Measurements from ENCODE around the gene SLC6A6. TPM values are rescaled to one million over a fixed set of nuclear protein-coding genes. Genes with fewer than 3 reads are reported as not detected.

The SLC6A6 gene
- polyA plus RNA-seq, 1 donor (not counting 4 experiments of a cell fraction or from before 2014, with no cell fraction given), result 8.3 TPM

- Histone ChIP-seq H2AFZ (ENCODE audit: control insufficient read depth, low read length) (no peak overlapping the region), H3K9me1 (ENCODE audit: control insufficient read depth, extremely low read depth, insufficient read depth, low read length) (no peaks in the 10 kb centered on the region), H3K9ac (ENCODE audit: control insufficient read depth, extremely low read depth, insufficient read depth, low read length) (no peak overlapping the region), H3K9me3 (ENCODE audit: control insufficient read depth, low read depth, low read length) (no peaks in the 10 kb centered on the region), H3K27me3 (ENCODE audit: control insufficient read depth, extremely low read depth, insufficient read depth, low read length) (no peaks in the 10 kb centered on the region), H3K79me2 (ENCODE audit: control insufficient read depth, insufficient read depth, low read length) (peaks cover 5% of the 10 kb centered on the region), H4K20me1 (ENCODE audit: control insufficient read depth, extremely low read depth, insufficient read depth, low read length) (no peaks in the 10 kb centered on the region), H3K4me2 (ENCODE audit: control insufficient read depth, extremely low read depth, insufficient read depth, low read depth, low read length) (no peak overlapping the region), H3K36me3 (ENCODE audit: control insufficient read depth in 2 of 2, extremely low read depth in 1 of 2, insufficient read depth in 2 of 2, low read length in 2 of 2) (no peaks in the 10 kb centered on the region), H3K4me3 (ENCODE audit: control insufficient read depth in 2 of 3, extremely low read depth in 1 of 3, insufficient read depth in 2 of 3, low read depth in 1 of 3, low read length in 3 of 3) (no peak overlapping the region), H3K4me1 (ENCODE audit: control insufficient read depth, extremely low read depth, insufficient read depth, low read length) (peaks cover 5% of the 10 kb centered on the region), H3K27ac (ENCODE audit: control insufficient read depth, insufficient read depth, low read length) (no peak overlapping the region)
- FAIRE-seq (no peak), DNase-seq (ENCODE audit: low read depth, low spot score) (no peak)
- dilution Hi-C loops (cut with MboI; ENCODE audit: extremely low pct_ligation_motif_present, low sequenced_read_pairs), result no loop called here
- TF ChIP-seq EZH2 (IDR thresholded peaks at IDR 0.05; ENCODE audit: low read length), result no peak
- no peak for TF ChIP-seq CTCF (optimal IDR thresholded peaks at IDR 0.05 in 1 of 3, IDR thresholded peaks at IDR 0.05 in 1 of 3, conservative IDR thresholded peaks at IDR 0.05 in 1 of 3; ENCODE audit: extremely low read depth in 1 of 3, insufficient read depth in 2 of 3, low read length in 3 of 3)
These were observed 37.7 kb downstream of the SLC6A6 start for GRCh38 chr3:14440168-14440518.

- Histone ChIP-seq H2AFZ (ENCODE audit: control insufficient read depth, low read length) (no peak overlapping the region), H3K4me2 (ENCODE audit: control insufficient read depth, extremely low read depth, insufficient read depth, low read depth, low read length) (no peak overlapping the region), H3K36me3 (ENCODE audit: control insufficient read depth in 2 of 2, extremely low read depth in 1 of 2, insufficient read depth in 2 of 2, low read length in 2 of 2) (no peaks in the 10 kb centered on the region), H3K4me1 (ENCODE audit: control insufficient read depth, extremely low read depth, insufficient read depth, low read length) (peaks cover 5% of the 10 kb centered on the region), H3K27me3 (ENCODE audit: control insufficient read depth, extremely low read depth, insufficient read depth, low read length) (no peaks in the 10 kb centered on the region), H3K9me1 (ENCODE audit: control insufficient read depth, extremely low read depth, insufficient read depth, low read length) (no peaks in the 10 kb centered on the region), H3K27ac (ENCODE audit: control insufficient read depth, insufficient read depth, low read length) (no peak overlapping the region), H4K20me1 (ENCODE audit: control insufficient read depth, extremely low read depth, insufficient read depth, low read length) (no peaks in the 10 kb centered on the region), H3K4me3 (ENCODE audit: control insufficient read depth in 2 of 3, extremely low read depth in 1 of 3, insufficient read depth in 2 of 3, low read depth in 1 of 3, low read length in 3 of 3) (no peak overlapping the region), H3K9ac (ENCODE audit: control insufficient read depth, extremely low read depth, insufficient read depth, low read length) (no peak overlapping the region), H3K9me3 (ENCODE audit: control insufficient read depth, low read depth, low read length) (no peaks in the 10 kb centered on the region), H3K79me2 (ENCODE audit: control insufficient read depth, insufficient read depth, low read length) (peaks cover 5% of the 10 kb centered on the region)
- TF ChIP-seq EZH2 (IDR thresholded peaks at IDR 0.05; ENCODE audit: low read length) (no peak), CTCF (optimal IDR thresholded peaks at IDR 0.05 in 1 of 3, IDR thresholded peaks at IDR 0.05 in 1 of 3, conservative IDR thresholded peaks at IDR 0.05 in 1 of 3; ENCODE audit: extremely low read depth in 1 of 3, insufficient read depth in 2 of 3, low read length in 3 of 3) (no peak)
- dilution Hi-C loops (cut with MboI; ENCODE audit: extremely low pct_ligation_motif_present, low sequenced_read_pairs), result no loop called here
- DNase-seq (ENCODE audit: low read depth, low spot score), result no peak
- FAIRE-seq, result no peak
These were observed 38.3 kb downstream of the SLC6A6 start for GRCh38 chr3:14440531-14441239.
